H1 (cell line): ENCODE data around the gene GRIN3A. TPM values are rescaled to one million over a fixed set of nuclear protein-coding genes. Genes with fewer than 3 reads are reported as not detected.

ENCODE experiments used
- CTCF ChIA-PET: fragments of 300-600 bp; sonication (Branson Sonifier 250); formaldehyde crosslinking; loops from one replicate; lab custom pipeline; 2021; ENCODE audit not compliant: partially characterized antibody; lab: Charles Lee
- POLR2A ChIA-PET: fragments of 300-600 bp; sonication (Branson Sonifier 250); formaldehyde crosslinking; loops from one replicate; lab custom pipeline; 2021; ENCODE audit warnings: inconsistent platforms; ENCODE audit not compliant: partially characterized antibody; lab: Charles Lee
- DNase-seq, 2 experiments: peaks; one replicate each; pipeline versions ENCODE4 v3.0.0 to v3.0.0-alpha.2; 2010 to 2022; ENCODE audit warnings: low spot score in 2 of 2, low read depth in 1 of 2, mixed read lengths in 1 of 2
- FAIRE-seq: peaks from 2 replicates; lab custom pipeline; 2011; peaks lifted over from hg19 to GRCh38; lab: Jason Lieb, UNC
- H2AFZ ChIP-seq: 2 replicates; pipeline ENCODE4 v1.8.1; 2012; ENCODE audit warnings: low read length, inconsistent platforms
- H2AK5ac ChIP-seq: 2 replicates; pipeline ENCODE4 v1.6.1; 2013; ENCODE audit warnings: low read depth, low read length
- H2BK120ac ChIP-seq: replicated peaks from 2 replicates; pipeline ENCODE3; 2013; ENCODE audit warnings: low read depth, low read length, inconsistent platforms
- H2BK12ac ChIP-seq: 2 replicates; pipeline ENCODE4 v1.6.1; 2013; ENCODE audit warnings: low read depth, low read length
- H2BK15ac ChIP-seq: 2 replicates; pipeline ENCODE4 v1.6.1; 2013; ENCODE audit warnings: low read length
- H2BK20ac ChIP-seq: 2 replicates; pipeline ENCODE4 v1.6.1; 2013; ENCODE audit warnings: low read length
- H2BK5ac ChIP-seq: 2 replicates; pipeline ENCODE4 v1.6.1; 2013; ENCODE audit warnings: low read depth, low read length
- H3K14ac ChIP-seq: 2 replicates; pipeline ENCODE4 v1.6.1; 2013; ENCODE audit warnings: inconsistent platforms; ENCODE audit not compliant: insufficient read length
- H3K18ac ChIP-seq: 2 replicates; pipeline ENCODE4 v1.6.1; 2013; ENCODE audit warnings: low read length; ENCODE audit errors: extremely low read depth
- H3K23ac ChIP-seq: 2 replicates; pipeline ENCODE4 v1.6.1; 2013; ENCODE audit warnings: inconsistent platforms; ENCODE audit not compliant: insufficient read length
- H3K23me2 ChIP-seq: 2 replicates; pipeline ENCODE4 v1.6.1; 2013; ENCODE audit warnings: low read depth, low read length
- H3K27ac ChIP-seq: 2 replicates; pipeline ENCODE4 v1.6.1; 2011; ENCODE audit warnings: low read depth, low read length, inconsistent platforms
- H3K27me3 ChIP-seq, 4 experiments: replicated peaks in 1 of 4; 1 replicate in 1 of 4; 2 replicates in 3 of 4; pipeline versions ENCODE4 v1.6.1 to v1.8.1; 2011 to 2013; ENCODE audit warnings: low read length in 3 of 4, mild to moderate bottlenecking in 3 of 4, inconsistent platforms in 2 of 4, mixed read lengths in 2 of 4, moderate library complexity in 1 of 4; ENCODE audit not compliant: control insufficient read depth in 3 of 4, insufficient read depth in 3 of 4; ENCODE audit errors: extremely low read depth in 1 of 4
- H3K36me3 ChIP-seq, 4 experiments: 2 replicates each; pipeline versions ENCODE4 v1.6.1 to v1.8.1; 2011 to 2013; ENCODE audit warnings: mild to moderate bottlenecking in 4 of 4, low read length in 3 of 4, moderate library complexity in 2 of 4, control low read depth in 1 of 4, inconsistent platforms in 1 of 4; ENCODE audit not compliant: insufficient read depth in 4 of 4, control insufficient read depth in 2 of 4
- H3K4ac ChIP-seq: replicated peaks from 2 replicates; pipeline ENCODE3; 2013; ENCODE audit warnings: low read length, low read depth, mixed read lengths, inconsistent platforms; ENCODE audit not compliant: insufficient read length
- H3K4me1 ChIP-seq, 4 experiments: replicated peaks in 1 of 4; 1 replicate in 1 of 4; 2 replicates in 3 of 4; pipeline versions ENCODE4 v1.6.1 to v1.8.1; 2011 to 2013; ENCODE audit warnings: low read length in 3 of 4, inconsistent platforms in 2 of 4, mixed read lengths in 1 of 4; ENCODE audit not compliant: insufficient read depth in 4 of 4, control insufficient read depth in 3 of 4
- H3K4me2 ChIP-seq, 2 experiments: 2 replicates each; pipeline versions ENCODE4 v1.6.1 to v1.8.1; 2011 to 2013; ENCODE audit warnings: low read depth in 2 of 2, low read length in 2 of 2, control low read depth in 1 of 2, inconsistent platforms in 1 of 2, mild to moderate bottlenecking in 1 of 2; ENCODE audit not compliant: insufficient read depth in 1 of 2
- H3K4me3 ChIP-seq, 4 experiments: fragments of 200-600, 300-600 bp in 1 of 4; sonication (generic), shearing (Covaris generic), sonication (Bioruptor Twin) in 1 of 4; 2 replicates each; pipeline versions ENCODE4 v1.5.1 to v1.8.1; 2011 to 2016; ENCODE audit warnings: low read length in 4 of 4, low read depth in 3 of 4, control low read depth in 2 of 4, inconsistent platforms in 2 of 4, mild to moderate bottlenecking in 2 of 4, mixed read lengths in 1 of 4, moderate library complexity in 1 of 4; ENCODE audit not compliant: insufficient read depth in 2 of 4; ENCODE audit errors: extremely low read depth in 1 of 4
- H3K56ac ChIP-seq: replicated peaks from 2 replicates; pipeline ENCODE3; 2013; ENCODE audit warnings: low read depth, mild to moderate bottlenecking, mixed read lengths, low read length, inconsistent platforms; ENCODE audit not compliant: insufficient read length
- H3K79me1 ChIP-seq: 2 replicates; pipeline ENCODE4 v1.6.1; 2013; ENCODE audit warnings: low read depth, low read length, control low read depth
- H3K79me2 ChIP-seq, 2 experiments: 2 replicates each; pipeline versions ENCODE4 v1.6.1 to v1.8.1; 2012 to 2013; ENCODE audit warnings: low read length in 2 of 2, mild to moderate bottlenecking in 2 of 2, inconsistent platforms in 1 of 2; ENCODE audit not compliant: insufficient read depth in 2 of 2, control insufficient read depth in 1 of 2
- H3K9ac ChIP-seq, 4 experiments: replicated peaks in 1 of 4; 1 replicate in 1 of 4; 2 replicates in 3 of 4; pipeline versions ENCODE4 v1.6.1 to v1.8.1; 2011 to 2013; ENCODE audit warnings: low read depth in 3 of 4, low read length in 3 of 4, control low read depth in 2 of 4, mild to moderate bottlenecking in 2 of 4, moderate library complexity in 2 of 4, inconsistent platforms in 1 of 4; ENCODE audit errors: extremely low read depth in 1 of 4
- H3K9me3 ChIP-seq, 2 experiments: 2 replicates each; pipeline versions ENCODE4 v1.6.1 to v1.8.1; 2012 to 2013; ENCODE audit warnings: mild to moderate bottlenecking in 2 of 2, moderate library complexity in 2 of 2, control low read depth in 1 of 2, inconsistent platforms in 1 of 2, low read depth in 1 of 2, low read length in 1 of 2, mixed read lengths in 1 of 2; ENCODE audit not compliant: insufficient read depth in 2 of 2
- H4K20me1 ChIP-seq, 2 experiments: replicated peaks in 1 of 2; 2 replicates each; pipeline versions ENCODE3 to v1.8.1; 2011 to 2013; ENCODE audit warnings: inconsistent platforms in 2 of 2, low read length in 2 of 2, mild to moderate bottlenecking in 1 of 2; ENCODE audit not compliant: insufficient read depth in 2 of 2, control insufficient read depth in 1 of 2
- H4K5ac ChIP-seq: 2 replicates; pipeline ENCODE4 v1.6.1; 2013; ENCODE audit warnings: low read length, low read depth, mixed read lengths, inconsistent platforms; ENCODE audit not compliant: insufficient read length
- H4K8ac ChIP-seq: 2 replicates; pipeline ENCODE4 v1.8.0; 2013; ENCODE audit warnings: mild to moderate bottlenecking, moderate library complexity, low read length, inconsistent platforms; ENCODE audit not compliant: insufficient read depth; ENCODE audit errors: extremely low read depth
- H4K91ac ChIP-seq: replicated peaks from 2 replicates; pipeline ENCODE3; 2013; ENCODE audit warnings: low read length, mixed read lengths, inconsistent platforms; ENCODE audit not compliant: insufficient read length
- CBX5 ChIP-seq: fragments of 300-800, 300-1000 bp; sonication (generic); IDR thresholded peaks from 2 replicates; pipeline ENCODE4 v1.7.1; 2016; ENCODE audit warnings: antibody characterized with exemption, low read length, low read depth
- CTBP2 ChIP-seq: IDR thresholded peaks from 2 replicates; pipeline ENCODE4 v1.7.0; 2011; ENCODE audit warnings: borderline replicate concordance, mild to moderate bottlenecking, moderate library complexity, mixed read lengths, low read length; ENCODE audit not compliant: insufficient read depth, insufficient read length
- MAFK ChIP-seq: IDR thresholded peaks from 2 replicates; pipeline ENCODE4 v1.6.1; 2012; ENCODE audit warnings: low read depth, mild to moderate bottlenecking, improper control_type of control experiment, low read length
- NANOG ChIP-seq: IDR thresholded peaks from 2 replicates; pipeline ENCODE4 v1.6.1; 2011; ENCODE audit warnings: low read length, low read depth, mild to moderate bottlenecking, inconsistent platforms; ENCODE audit not compliant: insufficient read depth, poor library complexity, severe bottlenecking
- POLR2A ChIP-seq, 2 experiments: IDR thresholded peaks; 1 replicate in 1 of 2; 2 replicates in 1 of 2; pipeline ENCODE4 v1.6.1; 2011; ENCODE audit warnings: low read depth in 2 of 2, low read length in 2 of 2, mild to moderate bottlenecking in 2 of 2; ENCODE audit errors: control extremely low read depth in 1 of 2
- SRF ChIP-seq: IDR thresholded peaks from 2 replicates; pipeline ENCODE4 v1.6.1; 2011; ENCODE audit warnings: mild to moderate bottlenecking, low read depth, low read length, moderate library complexity
- WGBS, 2 experiments: shearing (Covaris generic) in 1 of 2; methylation state at CpG; one replicate each; pipeline versions ENCODE4 v1.1.6 to v1.1.7; 2013 to 2015; ENCODE audit warnings: low lambda C conversion rate in 2 of 2, mixed read lengths in 2 of 2, inconsistent platforms in 1 of 2, low coverage in 1 of 2, missing lambda C conversion rate in 1 of 2; ENCODE audit not compliant: insufficient replicate concordance in 2 of 2, insufficient coverage in 1 of 2, insufficient read length in 1 of 2; ENCODE audit errors: extremely low coverage in 1 of 2, missing lambda C conversion rate in 1 of 2; 5-methylcytosine and 5-hydroxymethylcytosine counted together
- polyA plus RNA-seq, 7 experiments: library from polyadenylated mRNA; depleted of rRNA in 3 of 7; stranded (reverse) in 5 of 7; unstranded in 2 of 7; fragments of >200 nt in 5 of 7; fragments of 200-250 nt in 2 of 7; gene quantifications; 1 replicate in 5 of 7; 2 replicates in 1 of 7; 4 replicates in 1 of 7; pipeline versions ENCODE4 v1.2.1 to v1.2.3, GENCODE V29; 2011 to 2013; ENCODE audit warnings: missing spikeins in 2 of 7, mixed read lengths in 2 of 7
- total RNA-seq: library from RNA; stranded (reverse); fragmentation: NEBNext Ultra II Directional; extraction: Animal tissue kit (Norgen Biotek cat#: 25700); gene quantifications from 2 replicates; pipeline ENCODE4 v1.2.1, GENCODE V29; 2021

Gene GRIN3A
- total and polyA plus RNA-seq, 2 of the 8 experiments (the other 6 are each of a cell fraction or from before 2014, with no cell fraction given): 0.04 TPM; not detected in 1

GRCh38 chr9:101620452-101620851, 118.0 kb downstream of the GRIN3A start:
- Histone ChIP-seq H3K36me3 (no peaks in the 10 kb centered on the region), H2BK20ac (no peak overlapping the region), H2BK120ac (no peak overlapping the region), H4K5ac (no peak overlapping the region), H3K4me2 (no peak overlapping the region), H3K79me2 (no peaks in the 10 kb centered on the region), H3K27me3 (no peaks in the 10 kb centered on the region), H2AFZ (no peak overlapping the region), H3K4me3 (no peak overlapping the region), H3K4me1 (no peaks in the 10 kb centered on the region), H2AK5ac (no peak overlapping the region), H3K23ac (no peak overlapping the region), H3K18ac (no peak overlapping the region), H4K8ac (no peak overlapping the region), H3K27ac (no peak overlapping the region), H2BK5ac (no peak overlapping the region), H3K79me1 (no peaks in the 10 kb centered on the region), H3K4ac (no peak overlapping the region), H3K56ac (no peak overlapping the region), H4K20me1 (no peaks in the 10 kb centered on the region), H3K14ac (no peak overlapping the region), H2BK15ac (no peak overlapping the region), H3K23me2 (no peaks in the 10 kb centered on the region), H2BK12ac (no peak overlapping the region), H3K9ac (no peak overlapping the region), H3K9me3 (no peaks in the 10 kb centered on the region), H4K91ac (no peak overlapping the region)
- ChIA-PET POLR2A (interaction anchor here (1.3 kb wide), 1 partner anchor 10 kb away, joined by 4 read pairs; no protein-coding TSS in a partner anchor), CTCF (interaction anchor here (0.7 to 1.7 kb wide), 2 partner anchors 15 to 16 kb away, joined by 3 to 5 read pairs; no protein-coding TSS in a partner anchor)
- FAIRE-seq (no peak), DNase-seq (no peak)
- no peak for TF ChIP-seq POLR2A (IDR thresholded peaks at IDR 0.05; ENCODE audit: control extremely low read depth in 1 of 2, low read depth in 2 of 2, low read length in 2 of 2)
- TF ChIP-seq CBX5: no peak
- no peak for TF ChIP-seq MAFK
- no peak for TF ChIP-seq NANOG
- no peak for TF ChIP-seq CTBP2
- TF ChIP-seq SRF: no peak
- WGBS, 2 experiments: 97% methylated on average over 1 of the region's 1 CpG; no CpG with 5 or more reads in 1 of the 2 experiments
